Measurements from ENCODE around the gene GRID1. TPM values are rescaled to one million over a fixed set of nuclear protein-coding genes. Genes with fewer than 3 reads are reported as not detected.
"Not testable (repeated sequence)": the region's sequence is repeated elsewhere in the genome, so short reads cannot be mapped to it uniquely, and the experiment has no call there.

Gene GRID1
- total RNA-seq, 2 donors from 2014 or later: not detected

DNA sequence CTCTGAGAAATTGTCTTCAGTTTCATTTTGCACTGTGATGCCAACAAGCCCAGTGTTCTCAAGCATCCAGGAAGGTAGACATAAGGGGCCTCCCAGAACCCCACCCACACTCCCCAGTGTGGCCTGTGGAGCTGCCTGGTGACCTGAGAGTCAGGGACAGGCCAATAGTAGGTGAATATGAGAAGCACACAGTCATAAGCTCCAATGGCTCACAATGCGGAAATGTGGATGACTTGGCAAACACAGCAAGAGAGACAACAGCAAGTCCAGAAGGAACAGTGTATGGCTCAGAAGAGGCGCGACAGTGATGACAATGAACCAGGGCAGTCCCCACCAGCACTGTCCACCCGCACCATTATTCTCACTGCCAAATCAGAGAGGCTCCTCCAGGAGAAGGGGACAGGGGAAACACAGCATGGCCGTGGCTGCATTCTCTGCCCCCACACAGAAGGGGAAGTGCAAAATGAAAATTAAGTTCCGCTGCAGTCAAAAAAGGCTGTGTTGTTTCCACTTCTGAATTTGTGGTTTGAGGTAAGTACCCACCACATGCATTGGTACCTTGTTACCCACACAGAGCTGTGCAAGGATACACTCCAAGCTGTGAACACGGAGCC lies 419.8 kb downstream of the GRID1 start:
- ATAC-seq (peak; percentile 13 to 43), DNase-seq (ENCODE audit: low spot score) (no peak)
- H3K27ac Mint-ChIP-seq: no peak overlapping the region
- peaks cover 0 to 3% of the 10 kb centered on the region in 2 donors for H3K4me1 Mint-ChIP-seq (ENCODE audit: low read depth in 2 of 2)
- H3K4me3 Mint-ChIP-seq: no peak overlapping the region
- H3K9me3 Mint-ChIP-seq: no peaks in the 10 kb centered on the region
- peaks cover 3 to 16% of the 10 kb centered on the region in 2 donors for H3K27me3 Mint-ChIP-seq
- H3K36me3 Mint-ChIP-seq: no peaks in the 10 kb centered on the region

DNA sequence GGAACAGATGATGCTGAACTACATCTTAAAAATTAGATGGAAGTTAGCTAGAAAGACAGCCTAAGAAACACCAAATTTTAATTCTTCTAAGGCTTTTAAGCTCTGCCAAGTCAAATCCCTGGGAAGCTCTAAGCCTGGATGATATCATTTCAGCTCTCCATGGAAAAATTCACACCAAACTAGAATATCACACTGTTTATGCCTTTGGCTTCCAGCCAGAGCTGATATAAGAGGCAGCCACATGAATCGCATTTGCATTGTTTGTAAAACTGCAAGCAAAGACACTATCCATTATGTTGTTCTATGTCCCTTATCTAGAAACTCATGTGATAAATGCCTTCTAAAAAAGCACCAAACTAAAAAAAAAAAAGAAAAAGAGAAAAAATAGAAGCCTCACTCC lies 430.4 kb downstream of the GRID1 start:
- H3K4me1 Mint-ChIP-seq (ENCODE audit: low read depth in 2 of 2): no peaks in the 10 kb centered on the region
- no peak overlapping the region for H3K27ac Mint-ChIP-seq
- no peak for DNase-seq (ENCODE audit: low spot score)
- no peaks in the 10 kb centered on the region for H3K9me3 Mint-ChIP-seq
- ATAC-seq: no peak
- no peaks in the 10 kb centered on the region for H3K36me3 Mint-ChIP-seq
- H3K27me3 Mint-ChIP-seq: peaks cover 0 to 6% of the 10 kb centered on the region in 2 donors
- no peak overlapping the region for H3K4me3 Mint-ChIP-seq

DNA sequence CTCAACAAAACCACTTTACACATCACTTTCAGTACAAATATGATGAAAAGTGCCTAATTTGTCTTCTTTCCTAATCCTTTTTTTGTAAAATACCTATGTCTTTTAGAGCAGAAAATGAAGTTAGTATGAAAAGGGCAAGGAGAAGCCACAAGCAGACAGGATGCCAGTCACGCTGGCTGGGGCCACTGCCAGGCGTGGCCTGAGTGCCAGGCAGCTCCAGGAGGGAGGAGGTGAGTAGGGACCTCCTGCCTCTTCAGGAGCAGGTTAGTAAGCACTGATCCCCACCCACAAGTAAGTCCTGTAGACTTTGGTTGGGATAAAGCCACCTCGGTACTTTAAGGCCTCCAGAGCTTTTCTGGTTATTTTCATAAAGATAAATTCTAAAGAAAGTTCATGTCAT lies 432.0 kb downstream of the GRID1 start:
- H3K27me3 Mint-ChIP-seq: peaks cover 0 to 6% of the 10 kb centered on the region in 2 donors
- H3K9me3 Mint-ChIP-seq: no peaks in the 10 kb centered on the region
- ATAC-seq: no peak

DNA sequence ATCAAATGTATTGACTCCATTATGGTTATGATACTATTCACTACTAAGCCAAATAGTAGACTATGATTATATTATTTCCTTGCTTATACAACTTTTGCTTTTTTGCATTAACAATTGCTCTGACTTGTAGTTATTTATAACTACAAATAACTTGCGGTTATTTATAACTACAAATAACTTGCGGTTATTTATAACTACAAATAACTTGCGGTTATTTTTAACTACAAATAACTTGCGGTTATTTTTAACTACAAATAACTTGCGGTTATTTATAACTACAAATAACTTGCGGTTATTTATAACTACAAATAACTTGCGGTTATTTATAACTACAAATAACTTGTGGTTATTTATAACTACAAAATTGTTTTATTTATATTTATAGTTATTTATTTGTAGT lies 436.6 kb downstream of the GRID1 start:
- H3K36me3 Mint-ChIP-seq; H3K4me1 Mint-ChIP-seq (ENCODE audit: low read depth in 2 of 2); DNase-seq (ENCODE audit: low spot score); H3K9me3 Mint-ChIP-seq; H3K27ac Mint-ChIP-seq; H3K4me3 Mint-ChIP-seq; H3K27me3 Mint-ChIP-seq; ATAC-seq: not testable (repeated sequence)

More for the DNA sequence above, 432.0 kb downstream of the GRID1 start:
- no peak for DNase-seq (ENCODE audit: low spot score)
- Mint-ChIP-seq H3K36me3 (no peaks in the 10 kb centered on the region), H3K4me1 (ENCODE audit: low read depth in 2 of 2) (no peaks in the 10 kb centered on the region), H3K27ac (no peak overlapping the region), H3K4me3 (no peak overlapping the region)

DNA sequence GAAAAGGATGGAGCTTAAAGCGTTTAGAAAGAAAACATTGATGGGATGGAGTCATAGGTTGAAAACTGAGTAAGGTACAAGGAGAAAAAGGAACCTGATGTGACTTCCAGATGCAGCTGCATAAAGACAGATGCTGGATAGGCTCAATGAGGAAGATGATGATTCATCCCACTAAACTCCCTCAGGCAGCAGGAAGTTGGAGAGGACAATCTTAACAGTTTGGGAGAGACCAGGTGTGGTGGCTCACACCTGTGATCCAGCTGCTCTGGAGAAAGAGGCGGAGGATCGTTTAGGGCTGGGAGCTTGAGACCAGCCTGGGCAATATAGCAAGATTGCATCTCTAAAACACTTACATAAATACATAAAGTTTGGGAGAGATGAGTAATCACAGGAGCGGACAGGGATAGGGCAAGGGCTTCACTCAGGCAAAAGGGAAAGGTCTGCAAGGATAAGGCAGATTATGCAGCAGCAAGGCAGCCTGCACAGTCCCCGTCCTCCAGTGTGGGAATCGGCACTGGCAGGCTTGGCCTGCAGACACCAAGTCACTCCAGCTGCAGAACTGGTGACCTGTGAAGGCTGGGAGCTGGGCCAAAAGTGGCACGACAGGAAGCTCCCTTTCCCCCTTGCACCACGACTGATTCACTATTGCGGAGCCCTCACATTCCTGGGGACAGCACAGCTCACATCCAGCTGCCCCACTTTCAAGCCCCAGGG lies 438.5 kb downstream of the GRID1 start:
- peaks cover 3 to 6% of the 10 kb centered on the region in 2 donors for H3K27me3 Mint-ChIP-seq
- ATAC-seq: no peak

DNA sequence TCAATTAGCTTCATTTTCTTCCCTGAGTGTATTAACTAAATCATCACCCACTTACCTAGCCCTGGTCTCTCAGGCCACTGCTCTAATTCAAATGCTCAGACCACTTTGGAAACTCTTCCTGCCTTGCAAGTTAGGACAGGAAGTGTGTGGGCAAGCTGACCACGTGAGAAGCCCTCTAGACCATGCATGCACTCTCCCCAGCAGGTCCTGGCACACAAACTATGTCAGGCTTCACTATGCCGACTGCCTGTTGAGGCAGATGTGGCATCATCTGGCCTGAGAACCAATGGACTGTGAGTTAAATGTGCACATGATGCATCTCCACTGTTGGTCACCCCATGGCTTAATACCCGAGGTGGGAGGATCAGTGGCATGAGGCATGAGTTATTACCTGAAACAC lies 439.6 kb downstream of the GRID1 start:
- Mint-ChIP-seq H3K27ac (no peak overlapping the region), H3K27me3 (peaks cover 0 to 3% of the 10 kb centered on the region in 2 donors), H3K4me1 (ENCODE audit: low read depth in 2 of 2) (peaks cover 3 to 4% of the 10 kb centered on the region in 2 donors), H3K4me3 (no peak overlapping the region), H3K9me3 (no peaks in the 10 kb centered on the region), H3K36me3 (no peaks in the 10 kb centered on the region)
- DNase-seq (ENCODE audit: low spot score) (no peak), ATAC-seq (no peak)

More for the DNA sequence above, 438.5 kb downstream of the GRID1 start:
- no peak for DNase-seq (ENCODE audit: low spot score)
- H3K27ac Mint-ChIP-seq: no peak overlapping the region
- H3K4me3 Mint-ChIP-seq: no peak overlapping the region
- H3K4me1 Mint-ChIP-seq (ENCODE audit: low read depth in 2 of 2): peaks cover 3 to 4% of the 10 kb centered on the region in 2 donors
- H3K36me3 Mint-ChIP-seq: no peaks in the 10 kb centered on the region
- H3K9me3 Mint-ChIP-seq: no peaks in the 10 kb centered on the region

DNA sequence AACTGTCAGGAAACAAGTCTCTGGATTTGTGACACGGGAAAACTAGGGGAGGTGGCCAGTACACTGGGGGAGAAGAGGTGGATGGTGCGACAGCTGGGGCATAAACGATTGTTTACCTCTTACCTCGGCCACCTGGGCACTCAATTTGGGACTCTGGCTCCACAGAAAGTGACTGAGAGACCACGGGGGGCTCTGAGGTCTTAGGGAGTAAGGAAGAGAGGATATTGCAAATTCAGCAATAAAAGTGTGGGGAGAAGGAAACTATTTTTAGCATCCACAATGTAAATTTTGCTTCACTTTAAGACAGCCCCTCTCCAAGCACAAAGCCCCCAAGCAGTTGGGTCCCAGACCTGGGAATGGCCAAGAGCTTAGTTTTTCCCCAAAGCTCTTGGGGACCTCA lies 440.5 kb downstream of the GRID1 start:
- no peaks in the 10 kb centered on the region for H3K9me3 Mint-ChIP-seq
- H3K4me3 Mint-ChIP-seq: no peak overlapping the region
- peaks cover 0 to 3% of the 10 kb centered on the region in 2 donors for H3K27me3 Mint-ChIP-seq
- ATAC-seq (no peak), DNase-seq (ENCODE audit: low spot score) (no peak)
- H3K27ac Mint-ChIP-seq: no peak overlapping the region
- no peaks in the 10 kb centered on the region for H3K36me3 Mint-ChIP-seq
- peaks cover 3 to 4% of the 10 kb centered on the region in 2 donors for H3K4me1 Mint-ChIP-seq (ENCODE audit: low read depth in 2 of 2)

DNA sequence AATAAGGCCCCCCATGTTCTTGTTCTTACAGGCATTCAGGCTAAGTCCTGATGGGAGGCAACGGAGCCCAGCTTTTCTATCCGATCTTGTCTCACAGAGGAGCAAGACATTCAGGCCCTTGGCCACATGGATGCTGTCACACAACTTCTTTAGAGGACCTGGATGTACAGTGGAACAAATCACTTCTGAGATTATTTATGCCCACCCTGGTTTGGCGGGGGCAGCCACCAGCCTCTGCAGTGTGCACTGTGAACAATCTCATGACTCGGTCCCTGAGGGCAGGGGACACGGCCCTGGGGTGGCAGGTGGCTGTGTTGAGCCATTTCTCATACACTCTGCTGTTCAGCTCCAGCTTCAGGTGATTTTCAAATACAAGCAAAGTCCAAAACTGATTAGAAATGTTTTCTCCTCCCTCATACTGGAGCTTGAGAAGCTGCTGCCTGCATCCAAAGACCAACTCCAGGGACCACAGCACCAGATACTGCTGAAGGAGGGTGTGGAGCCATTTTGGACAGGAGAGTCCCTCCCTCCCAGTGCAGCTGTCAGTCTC lies 441.3 kb downstream of the GRID1 start:
- no peaks in the 10 kb centered on the region for H3K9me3 Mint-ChIP-seq
- peaks cover 3 to 4% of the 10 kb centered on the region in 2 donors for H3K4me1 Mint-ChIP-seq (ENCODE audit: low read depth in 2 of 2)
- H3K27ac Mint-ChIP-seq: no peak overlapping the region
- H3K36me3 Mint-ChIP-seq: no peaks in the 10 kb centered on the region
- no peak overlapping the region for H3K4me3 Mint-ChIP-seq
- ATAC-seq (no peak), DNase-seq (ENCODE audit: low spot score) (no peak)
- H3K27me3 Mint-ChIP-seq: peaks cover 0 to 3% of the 10 kb centered on the region in 2 donors

DNA sequence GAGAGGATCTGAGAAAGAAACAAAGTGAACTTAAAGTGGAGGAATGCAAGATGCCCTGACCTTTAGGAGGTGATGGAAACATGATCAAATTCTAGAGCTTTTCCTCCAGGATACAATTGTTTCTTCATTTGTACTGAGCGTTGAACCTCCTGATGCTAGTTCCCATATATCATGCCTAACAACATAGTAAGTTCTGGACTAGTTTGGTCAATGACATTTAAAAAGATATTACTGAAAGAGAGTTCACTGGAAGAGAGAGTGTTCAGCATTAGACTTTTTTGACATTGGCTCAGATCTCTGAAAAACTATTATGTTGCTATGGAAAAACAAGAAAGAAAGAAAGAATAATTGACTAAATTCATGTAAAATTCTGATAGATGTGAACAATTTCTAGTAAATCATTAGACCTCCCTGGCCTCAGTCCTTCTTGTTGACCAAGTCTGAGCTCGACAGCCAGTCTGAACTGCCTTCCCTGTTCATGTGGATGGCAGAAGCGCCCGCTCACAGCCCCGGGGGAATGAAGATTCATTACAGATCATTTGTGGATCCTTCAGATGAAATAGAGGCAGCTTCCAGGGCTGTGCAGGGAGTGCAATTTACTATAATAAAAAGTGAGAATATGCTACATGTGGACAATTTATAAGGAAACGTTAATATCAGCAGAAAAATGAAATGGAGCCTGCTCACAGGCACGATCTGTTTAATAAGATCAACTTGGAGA lies 442.1 kb downstream of the GRID1 start:
- no peak overlapping the region for H3K27ac Mint-ChIP-seq
- no peaks in the 10 kb centered on the region for H3K36me3 Mint-ChIP-seq
- DNase-seq (ENCODE audit: low spot score) (no peak), ATAC-seq (no peak)
- no peak overlapping the region for H3K4me3 Mint-ChIP-seq
- H3K27me3 Mint-ChIP-seq: peaks cover 0 to 3% of the 10 kb centered on the region in 2 donors
- peaks cover 3 to 4% of the 10 kb centered on the region in 2 donors for H3K4me1 Mint-ChIP-seq (ENCODE audit: low read depth in 2 of 2)
- no peaks in the 10 kb centered on the region for H3K9me3 Mint-ChIP-seq

DNA sequence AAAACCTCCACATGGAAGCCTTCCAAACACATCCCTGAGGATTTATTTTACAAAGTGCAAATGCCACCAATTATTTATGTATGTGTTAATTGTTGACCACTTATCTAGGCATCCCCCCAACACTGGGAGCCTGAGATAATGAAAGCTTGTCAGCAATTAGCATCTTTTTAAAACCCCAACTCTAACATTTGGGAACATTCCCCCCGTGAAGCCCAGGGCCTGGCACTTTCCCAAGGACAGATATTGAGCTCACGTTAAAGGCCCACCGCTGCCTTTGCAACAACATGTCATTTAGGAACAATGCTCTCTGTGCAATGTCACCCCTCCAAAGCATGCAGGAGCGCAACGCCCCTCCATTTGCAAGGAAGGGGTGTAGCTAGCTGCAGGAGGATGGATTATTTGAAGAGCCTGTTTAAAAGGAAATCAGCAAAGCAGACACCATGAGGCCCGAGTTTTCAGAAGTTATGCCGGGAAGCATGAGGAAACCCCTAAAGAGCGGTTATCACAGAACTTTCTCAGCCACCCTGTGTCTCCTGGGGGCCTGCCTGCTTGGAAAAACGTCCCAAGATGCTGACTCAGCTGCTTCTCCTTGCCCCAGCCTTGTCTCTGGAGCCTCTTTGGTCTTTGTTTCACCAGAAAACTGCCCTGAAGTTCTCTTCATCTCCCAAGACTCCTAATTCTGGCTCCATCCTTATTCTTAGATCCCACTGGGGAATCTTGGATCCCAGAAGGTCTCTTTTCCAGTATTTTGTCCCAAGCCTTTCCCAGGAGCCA lies 444.1 kb downstream of the GRID1 start:
- H3K9me3 Mint-ChIP-seq: no peaks in the 10 kb centered on the region
- no peak overlapping the region for H3K27ac Mint-ChIP-seq
- H3K27me3 Mint-ChIP-seq: peaks cover 0 to 3% of the 10 kb centered on the region in 2 donors
- no peak for DNase-seq (ENCODE audit: low spot score)
- no peaks in the 10 kb centered on the region for H3K36me3 Mint-ChIP-seq
- H3K4me1 Mint-ChIP-seq (ENCODE audit: low read depth in 2 of 2): peaks cover 3 to 4% of the 10 kb centered on the region in 2 donors
- no peak for ATAC-seq
- no peak overlapping the region for H3K4me3 Mint-ChIP-seq

DNA sequence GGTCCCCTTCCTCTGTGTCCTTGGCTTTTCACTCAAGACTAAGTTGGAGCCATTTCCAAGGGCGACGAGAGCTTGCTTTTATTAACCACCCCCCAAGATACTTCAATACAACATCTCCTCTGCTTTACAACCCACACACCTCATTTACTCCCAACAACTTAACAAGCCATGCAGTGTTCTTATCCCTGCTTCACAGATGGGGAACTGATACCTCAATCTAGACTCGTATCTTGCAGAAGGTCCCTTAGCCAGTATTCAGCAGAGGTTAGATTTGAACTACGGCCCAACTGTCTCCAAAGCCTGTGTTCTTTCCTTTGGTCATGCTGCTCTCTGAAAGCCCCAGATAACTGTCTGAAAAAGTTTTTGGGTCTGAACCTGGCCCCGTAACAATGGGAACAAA lies 444.8 kb downstream of the GRID1 start:
- H3K4me3 Mint-ChIP-seq: no peak overlapping the region
- H3K4me1 Mint-ChIP-seq (ENCODE audit: low read depth in 2 of 2): peaks cover under 1% of the 10 kb centered on the region in 2 donors
- H3K27ac Mint-ChIP-seq: no peak overlapping the region
- H3K9me3 Mint-ChIP-seq: no peaks in the 10 kb centered on the region
- no peaks in the 10 kb centered on the region for H3K36me3 Mint-ChIP-seq
- no peak for DNase-seq (ENCODE audit: low spot score)
- ATAC-seq: no peak
- peaks cover 0 to 3% of the 10 kb centered on the region in 2 donors for H3K27me3 Mint-ChIP-seq

DNA sequence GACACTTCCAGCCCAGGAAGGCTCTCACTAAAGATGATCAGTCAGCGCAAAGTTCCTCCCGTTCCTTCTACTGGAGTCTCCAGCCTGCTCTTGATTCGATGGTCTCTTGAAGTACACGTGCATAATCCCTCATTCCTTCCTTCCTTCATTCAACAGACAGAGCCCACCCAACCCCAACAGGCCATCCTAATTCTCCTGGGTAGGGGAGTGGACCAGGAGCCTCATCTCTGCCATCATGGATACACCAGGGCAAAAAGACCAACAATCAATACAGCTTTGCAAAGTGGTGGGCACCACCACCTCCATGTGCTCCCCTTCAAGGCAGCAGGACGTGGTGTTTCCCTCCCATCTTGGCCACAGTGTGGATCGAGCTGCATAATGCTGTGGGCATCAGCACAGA lies 446.3 kb downstream of the GRID1 start:
- peaks cover 0 to 3% of the 10 kb centered on the region in 2 donors for H3K27me3 Mint-ChIP-seq
- H3K9me3 Mint-ChIP-seq: no peaks in the 10 kb centered on the region
- DNase-seq (ENCODE audit: low spot score) (no peak), ATAC-seq (no peak)
- H3K4me3 Mint-ChIP-seq: no peak overlapping the region
- no peaks in the 10 kb centered on the region for H3K4me1 Mint-ChIP-seq (ENCODE audit: low read depth in 2 of 2)
- no peaks in the 10 kb centered on the region for H3K36me3 Mint-ChIP-seq
- H3K27ac Mint-ChIP-seq: no peak overlapping the region

DNA sequence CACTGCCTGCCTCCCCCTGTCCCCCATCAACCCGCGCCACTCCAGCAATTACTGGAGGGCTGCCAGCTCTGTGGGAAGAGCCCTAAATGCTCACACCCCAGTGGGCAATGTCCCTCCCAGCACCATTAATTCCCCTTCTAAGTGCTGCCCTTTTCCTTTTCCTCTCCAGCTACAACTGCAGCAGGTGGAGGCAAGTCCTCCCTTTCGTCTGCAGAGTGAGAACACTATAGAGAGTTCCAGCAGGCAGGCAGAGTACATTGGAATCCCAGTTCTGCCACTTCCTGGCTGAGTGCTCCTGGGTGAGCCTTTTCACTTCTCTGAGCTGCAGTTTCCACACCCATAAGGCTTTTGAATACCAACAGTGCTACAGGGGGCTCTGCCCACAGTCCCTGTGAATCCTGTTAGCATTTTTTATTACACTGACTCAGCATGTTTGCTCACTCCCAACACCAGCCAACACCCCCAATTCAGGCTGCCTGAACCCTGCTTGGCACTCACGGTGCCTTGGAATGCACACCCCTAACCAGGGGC lies 447.0 kb downstream of the GRID1 start:
- no peaks in the 10 kb centered on the region for H3K36me3 Mint-ChIP-seq
- H3K4me1 Mint-ChIP-seq (ENCODE audit: low read depth in 2 of 2): no peaks in the 10 kb centered on the region
- peaks cover 0 to 3% of the 10 kb centered on the region in 2 donors for H3K27me3 Mint-ChIP-seq
- ATAC-seq (no peak), DNase-seq (ENCODE audit: low spot score) (no peak)
- H3K4me3 Mint-ChIP-seq: no peak overlapping the region
- no peak overlapping the region for H3K27ac Mint-ChIP-seq
- H3K9me3 Mint-ChIP-seq: no peaks in the 10 kb centered on the region
